ENCODE data around the gene EIF5A. TPM values are rescaled to one million over a fixed set of nuclear protein-coding genes. Genes with fewer than 3 reads are reported as not detected.

The EIF5A gene
- total and polyA plus RNA-seq, 2 donors (not counting 3 experiments of a cell fraction or from before 2014, with no cell fraction given), result 650 to 859 TPM

- Histone ChIP-seq H3K79me2 (ENCODE audit: control insufficient read depth, insufficient read depth, low read length) (no peaks in the 10 kb centered on the region), H2AFZ (ENCODE audit: low read depth, low read length) (peak within 1 kb of the TSS; percentile 95), H3K27ac (ENCODE audit: insufficient read depth, low read depth, low read length) (peak within 1 kb of the TSS; percentile 78), H3K4me1 (ENCODE audit: control insufficient read depth, extremely low read depth, insufficient read depth, low read length) (peaks cover 17% of the 10 kb centered on the region), H3K9ac (replicated peaks; ENCODE audit: extremely low read depth, insufficient read depth, low read length) (peak within 1 kb of the TSS; percentile 92), H3K4me3 (replicated peaks in 1 of 3; ENCODE audit: insufficient read depth in 1 of 3, low read depth in 1 of 3, low read length in 3 of 3) (peak within 1 kb of the TSS; percentile 54 to 78 (median 70)), H3K9me1 (replicated peaks; ENCODE audit: control insufficient read depth, extremely low read depth, insufficient read depth, low read length) (no peaks in the 10 kb centered on the region), H3K36me3 (ENCODE audit: control insufficient read depth in 2 of 2, extremely low read depth in 1 of 2, insufficient read depth in 2 of 2, low read length in 2 of 2) (no peaks in the 10 kb centered on the region), H4K20me1 (replicated peaks; ENCODE audit: control insufficient read depth, extremely low read depth, insufficient read depth, low read length) (no peaks in the 10 kb centered on the region), H3K9me3 (replicated peaks; ENCODE audit: control insufficient read depth, insufficient read depth, low read length) (no peaks in the 10 kb centered on the region), H3K27me3 (ENCODE audit: control insufficient read depth in 2 of 2, insufficient read depth in 2 of 2, low read length in 2 of 2) (no peaks in the 10 kb centered on the region), H3K4me2 (ENCODE audit: insufficient read depth, low read length) (peak within 1 kb of the TSS; percentile 80)
- dilution Hi-C loops (cut with MboI; ENCODE audit: extremely low pct_ligation_motif_present, low sequenced_read_pairs) (no loop called here), intact Hi-C loops (cut with micrococcal nuclease) (loop anchor here (1.0 to 5.0 kb wide), 2 partner anchors 83 to 335 kb away; partner anchors contain the start of genes TMEM102, TP53 and WRAP53)
- BruUV-seq (replicated peaks), result no TSS peak
- ChIA-PET CTCF (interaction anchor here (1.5 to 2.3 kb wide), 3 partner anchors 10 to 237 kb away, joined by 4 to 5 read pairs (median 4); no protein-coding TSS in a partner anchor), POLR2A (interaction anchor here (0.5 to 2.3 kb wide), 3 partner anchors 22 to 132 kb away, joined by 3 to 5 read pairs (median 3); partner anchors contain the start of genes POLR2A and ZBTB4)
- peak; percentile 76 for DNase-seq (ENCODE audit: low read depth, low spot score)
- TF ChIP-seq MYC (IDR thresholded peaks at IDR 0.05; ENCODE audit: low read depth, low read length) (no peak), CTCF (IDR thresholded peaks at IDR 0.05; ENCODE audit: extremely low read depth in 1 of 2, insufficient read depth in 1 of 2, low read depth in 1 of 2, low read length in 2 of 2) (peak in 1 of 2 donors; percentile 69), POLR2A (IDR thresholded peaks at IDR 0.05; ENCODE audit: low read depth, low read length) (peak; percentile 57), FOS (IDR thresholded peaks at IDR 0.05; ENCODE audit: borderline replicate concordance, insufficient read depth, low read length) (peak; percentile 35), POLR2AphosphoS5 (IDR thresholded peaks at IDR 0.05; ENCODE audit: insufficient read depth, low read depth, low read length) (peak; percentile 73), JUN (IDR thresholded peaks at IDR 0.05; ENCODE audit: borderline replicate concordance, insufficient read depth, insufficient read length, low read depth) (no peak), GATA2 (IDR thresholded peaks at IDR 0.05; ENCODE audit: insufficient read depth, insufficient read length, low read depth, low read length) (no peak), MAX (IDR thresholded peaks at IDR 0.05; ENCODE audit: insufficient read depth, insufficient read length) (no peak), EZH2 (IDR thresholded peaks at IDR 0.05; ENCODE audit: borderline replicate concordance, low read depth, low read length, severe bottlenecking) (no peak)
- FAIRE-seq, result peak; percentile 66
These were observed 44.5 kb downstream of the EIF5A start, which contains the start of gene KCTD11 for GRCh38 chr17:7351665-7352502. KCTD11 (plus strand) TSS chr17:7352162.

Data from endothelial cell of umbilical vein (primary cell).